ENCODE measurements around the gene PLS3. TPM values are rescaled to one million over a fixed set of nuclear protein-coding genes. Genes with fewer than 3 reads are reported as not detected.
A peak's percentile ranks its signal among the peaks of the same experiment; 100 is the strongest.

PLS3 gene
- total RNA-seq, 1 donor = 358 TPM

DNA sequence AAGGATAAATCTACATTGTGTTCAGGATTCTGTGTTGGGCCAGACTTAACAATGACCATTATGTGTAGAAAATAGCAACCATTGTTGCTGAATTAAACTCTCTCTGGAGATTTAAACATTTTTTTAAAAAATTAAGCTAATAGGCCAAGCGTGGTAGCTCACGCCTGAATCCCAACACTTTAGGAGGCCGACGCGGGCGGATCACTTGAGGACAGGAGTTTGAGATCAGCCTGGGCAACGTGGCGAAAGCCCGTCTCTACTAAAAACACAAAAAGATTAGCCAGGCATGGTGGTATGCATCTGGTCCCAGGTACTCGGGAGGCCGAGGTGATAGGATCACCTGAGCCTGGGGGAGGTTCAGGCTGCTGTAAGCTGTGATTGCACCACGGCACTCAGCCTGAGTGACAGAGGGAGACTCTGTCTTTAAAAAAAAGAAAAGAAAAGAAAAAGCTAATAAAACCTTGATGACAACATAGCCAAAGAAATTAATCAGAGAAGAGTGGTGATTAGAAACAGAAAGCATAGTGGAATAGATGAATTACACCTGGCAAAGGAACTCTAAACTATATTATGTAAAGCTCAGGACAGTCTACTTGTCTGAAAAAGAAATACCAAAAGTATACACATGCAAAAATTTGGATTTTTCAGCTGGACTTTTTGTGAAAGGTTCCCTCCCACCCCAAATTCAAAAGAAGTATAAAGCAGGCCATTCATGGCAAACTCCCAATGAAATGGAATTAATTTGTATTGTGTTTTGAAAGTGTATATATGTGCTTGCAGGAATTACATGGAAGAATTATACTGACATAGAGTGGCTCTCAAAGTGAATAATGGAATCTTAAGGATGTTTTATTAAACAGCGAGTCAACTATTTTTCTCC is 21.9 kb downstream of the PLS3 start:
- Histone ChIP-seq H3K4me1 (ENCODE audit: insufficient read depth, low read length) (peaks cover 33% of the 10 kb centered on the region), H3K36me3 (ENCODE audit: insufficient read depth, low read length) (peaks cover 5% of the 10 kb centered on the region), H3K27me3 (ENCODE audit: insufficient read depth, low read length) (peaks cover 21% of the 10 kb centered on the region), H3K27ac (ENCODE audit: low read depth, low read length) (peak overlapping the region; percentile 82), H4K20me1 (ENCODE audit: insufficient read depth, low read length) (peaks cover 10% of the 10 kb centered on the region), H2AFZ (ENCODE audit: low read length) (no peak overlapping the region), H3K79me2 (ENCODE audit: insufficient read depth, low read length) (peaks cover 77% of the 10 kb centered on the region), H3K4me2 (ENCODE audit: insufficient read depth, low read length) (peak overlapping the region; percentile 62), H3K9me3 (ENCODE audit: low read depth, low read length) (no peaks in the 10 kb centered on the region), H3K4me3 (ENCODE audit: insufficient read depth, low read length) (no peak overlapping the region)
- TF ChIP-seq CTCF (IDR thresholded peaks at IDR 0.05; ENCODE audit: extremely low read depth, low read depth, low read length) = no peak
- no peak for DNase-seq (ENCODE audit: insufficient read length, low spot score, missing footprints)

GRCh38 chrX:115583496-115584004 is 22.6 kb downstream of the PLS3 start:
- H3K79me2 ChIP-seq (ENCODE audit: insufficient read depth, low read length) = peaks cover 78% of the 10 kb centered on the region

GRCh38 chrX:115584696-115585095 is 23.7 kb downstream of the PLS3 start:
- peaks cover 33% of the 10 kb centered on the region for H3K4me1 ChIP-seq (ENCODE audit: insufficient read depth, low read length)
- peaks cover 78% of the 10 kb centered on the region for H3K79me2 ChIP-seq (ENCODE audit: insufficient read depth, low read length)
- peaks cover 22% of the 10 kb centered on the region for H3K27me3 ChIP-seq (ENCODE audit: insufficient read depth, low read length)
- no peak for DNase-seq (ENCODE audit: insufficient read length, low spot score, missing footprints)
- H3K4me2 ChIP-seq (ENCODE audit: insufficient read depth, low read length) = peak overlapping the region; percentile 62
- no peak overlapping the region for H3K4me3 ChIP-seq (ENCODE audit: insufficient read depth, low read length)
- no peak for TF ChIP-seq CTCF (IDR thresholded peaks at IDR 0.05; ENCODE audit: extremely low read depth, low read depth, low read length)
- peak overlapping the region; percentile 82 for H3K27ac ChIP-seq (ENCODE audit: low read depth, low read length)
- peaks cover 2% of the 10 kb centered on the region for H3K36me3 ChIP-seq (ENCODE audit: insufficient read depth, low read length)
- H2AFZ ChIP-seq (ENCODE audit: low read length) = no peak overlapping the region
- H4K20me1 ChIP-seq (ENCODE audit: insufficient read depth, low read length) = peaks cover 10% of the 10 kb centered on the region
- H3K9me3 ChIP-seq (ENCODE audit: low read depth, low read length) = no peaks in the 10 kb centered on the region

More at GRCh38 chrX:115583496-115584004, 22.6 kb downstream of the PLS3 start:
- TF ChIP-seq CTCF (IDR thresholded peaks at IDR 0.05; ENCODE audit: extremely low read depth, low read depth, low read length) = no peak
- Histone ChIP-seq H2AFZ (ENCODE audit: low read length) (no peak overlapping the region), H3K27ac (ENCODE audit: low read depth, low read length) (peak overlapping the region; percentile 82), H3K4me2 (ENCODE audit: insufficient read depth, low read length) (peak overlapping the region; percentile 62), H3K4me3 (ENCODE audit: insufficient read depth, low read length) (no peak overlapping the region), H3K36me3 (ENCODE audit: insufficient read depth, low read length) (peaks cover 2% of the 10 kb centered on the region), H3K4me1 (ENCODE audit: insufficient read depth, low read length) (peaks cover 33% of the 10 kb centered on the region), H3K9me3 (ENCODE audit: low read depth, low read length) (no peaks in the 10 kb centered on the region), H4K20me1 (ENCODE audit: insufficient read depth, low read length) (peaks cover 10% of the 10 kb centered on the region), H3K27me3 (ENCODE audit: insufficient read depth, low read length) (peaks cover 21% of the 10 kb centered on the region)
- no peak for DNase-seq (ENCODE audit: insufficient read length, low spot score, missing footprints)

DNA sequence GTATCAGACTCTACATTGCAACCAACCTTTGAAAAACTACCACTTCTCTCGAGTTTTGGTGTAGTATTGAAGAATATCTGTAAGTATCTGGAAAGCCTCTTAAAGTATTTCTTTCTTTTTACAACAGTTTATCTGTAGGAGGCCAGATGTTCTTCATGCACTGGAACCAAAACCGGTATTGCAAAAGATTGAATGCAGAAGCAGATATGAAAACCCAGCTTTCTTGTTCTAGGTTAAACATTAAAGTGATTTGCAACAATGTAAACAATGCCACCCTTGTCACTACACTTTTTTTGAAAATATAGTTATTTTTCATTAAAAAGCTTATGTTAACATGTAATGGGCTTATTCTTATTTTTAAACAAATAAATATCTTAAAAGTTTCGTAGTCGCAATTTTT is 27.2 kb downstream of the PLS3 start:
- H4K20me1 ChIP-seq (ENCODE audit: insufficient read depth, low read length) = no peaks in the 10 kb centered on the region
- H3K4me3 ChIP-seq (ENCODE audit: insufficient read depth, low read length) = no peak overlapping the region
- H3K9me3 ChIP-seq (ENCODE audit: low read depth, low read length) = no peaks in the 10 kb centered on the region
- no peaks in the 10 kb centered on the region for H3K36me3 ChIP-seq (ENCODE audit: insufficient read depth, low read length)
- peaks cover 77% of the 10 kb centered on the region for H3K79me2 ChIP-seq (ENCODE audit: insufficient read depth, low read length)
- no peak overlapping the region for H3K4me2 ChIP-seq (ENCODE audit: insufficient read depth, low read length)
- no peak overlapping the region for H2AFZ ChIP-seq (ENCODE audit: low read length)
- peaks cover 21% of the 10 kb centered on the region for H3K27me3 ChIP-seq (ENCODE audit: insufficient read depth, low read length)
- TF ChIP-seq CTCF (IDR thresholded peaks at IDR 0.05; ENCODE audit: extremely low read depth, low read depth, low read length) = no peak
- peaks cover 29% of the 10 kb centered on the region for H3K4me1 ChIP-seq (ENCODE audit: insufficient read depth, low read length)
- H3K27ac ChIP-seq (ENCODE audit: low read depth, low read length) = no peak overlapping the region
- DNase-seq (ENCODE audit: insufficient read length, low spot score, missing footprints) = no peak

Measured in osteoblast (primary cell).